SU-DHL-6 (cell line): ENCODE data around the gene CLSTN2.

Experiments
- H2AFZ ChIP-seq: fragments of 200-600 bp; sonication (generic); 2 replicates; pipeline ENCODE4 v1.6.1; 2014; ENCODE audit warnings: low read depth, mild to moderate bottlenecking, moderate library complexity, mixed read lengths, antibody characterized with exemption, low read length; ENCODE audit not compliant: severe bottlenecking
- H3F3A ChIP-seq: fragments of 200-600 bp; shearing (Covaris generic); 2 replicates; pipeline ENCODE4 v1.6.0; 2016; ENCODE audit warnings: antibody characterized with exemption, mild to moderate bottlenecking; ENCODE audit not compliant: insufficient read depth
- H3K27ac ChIP-seq: fragments of 200-600 bp; sonication (generic); 2 replicates; pipeline ENCODE4 v1.5.1; 2016; ENCODE audit warnings: low read depth, mild to moderate bottlenecking, low read length, moderate library complexity, mixed read lengths
- H3K27me3 ChIP-seq: fragments of 200-600 bp; sonication (generic), shearing (Covaris generic); 2 replicates; pipeline ENCODE4 v1.6.0; 2014; ENCODE audit warnings: mild to moderate bottlenecking, low read length
- H3K36me3 ChIP-seq: fragments of 200-600 bp; sonication (generic); 2 replicates; pipeline ENCODE4 v1.6.1; 2014; ENCODE audit warnings: mild to moderate bottlenecking, low read length, mixed read lengths
- H3K4me2 ChIP-seq: fragments of 300-600, 200-600 bp; shearing (Covaris generic), sonication (generic); 2 replicates; pipeline ENCODE4 v1.6.0; 2014; ENCODE audit warnings: low read length, low read depth, mild to moderate bottlenecking; ENCODE audit not compliant: poor library complexity, severe bottlenecking
- H3K4me3 ChIP-seq: fragments of 200-600 bp; sonication (generic); 2 replicates; pipeline ENCODE4 v1.5.1; 2014; ENCODE audit warnings: antibody characterized with exemption, low read length, mild to moderate bottlenecking, mixed read lengths; ENCODE audit not compliant: insufficient read depth, poor library complexity, severe bottlenecking
- H3K79me2 ChIP-seq: fragments of 200-600 bp; sonication (generic); 2 replicates; pipeline ENCODE4 v1.6.1; 2014; ENCODE audit warnings: mild to moderate bottlenecking, low read length, moderate library complexity; ENCODE audit not compliant: insufficient read depth
- H3K9ac ChIP-seq: fragments of 200-600 bp; sonication (generic); 2 replicates; pipeline ENCODE4 v1.7.0; 2014; ENCODE audit warnings: mild to moderate bottlenecking, low read length
- H3K9me2 ChIP-seq: fragments of 200-600 bp; sonication (generic); replicated peaks from 2 replicates; pipeline ENCODE4 v1.6.1; 2014; ENCODE audit warnings: low read length; ENCODE audit not compliant: insufficient read depth
- H3K9me3 ChIP-seq: fragments of 200-600 bp; sonication (generic); 2 replicates; pipeline ENCODE4 v1.6.1; 2014; ENCODE audit warnings: low read length, mixed read lengths; ENCODE audit not compliant: insufficient read depth
- H4K20me1 ChIP-seq: fragments of 200-600 bp; sonication (generic); 2 replicates; pipeline ENCODE4 v1.6.1; 2014; ENCODE audit warnings: low read depth, mild to moderate bottlenecking, antibody characterized with exemption, low read length, moderate library complexity, mixed read lengths
- CTCF ChIP-seq: fragments of 200-600 bp; sonication (generic); IDR thresholded peaks from one replicate; pipeline ENCODE4 v1.5.1; 2017; ENCODE audit warnings: antibody characterized with exemption, mild to moderate bottlenecking, low read length, moderate library complexity; ENCODE audit not compliant: insufficient read depth, poor library complexity, severe bottlenecking
- EZH2phosphoT487 ChIP-seq: fragments of 200-600 bp; sonication (generic), shearing (Covaris generic); conservative IDR thresholded peaks from 2 replicates; pipeline ENCODE4 v1.6.1; 2018; ENCODE audit warnings: mild to moderate bottlenecking, antibody characterized with exemption, low read length, moderate library complexity, mixed read lengths

CLSTN2 gene

GRCh38 chr3:140505213-140505612 lies 570.2 kb downstream of the CLSTN2 start:
- no peak overlapping the region for H3K9ac ChIP-seq
- H3K9me2 ChIP-seq, result no peaks in the 10 kb centered on the region
- H3F3A ChIP-seq, result no peaks in the 10 kb centered on the region
- no peaks in the 10 kb centered on the region; the same call in 1 of the 2 replicates for H3K27me3 ChIP-seq
- no peak overlapping the region for H3K4me3 ChIP-seq
- no peak overlapping the region for H3K27ac ChIP-seq
- TF ChIP-seq EZH2phosphoT487 (no peak), CTCF (no peak)
- H2AFZ ChIP-seq, result no peak overlapping the region
- H3K36me3 ChIP-seq, result no peaks in the 10 kb centered on the region
- no peaks in the 10 kb centered on the region for H4K20me1 ChIP-seq
- H3K79me2 ChIP-seq, result no peaks in the 10 kb centered on the region
- no peak overlapping the region for H3K4me2 ChIP-seq
- H3K9me3 ChIP-seq, result no peaks in the 10 kb centered on the region

- Histone ChIP-seq H3K9ac (no peak overlapping the region), H3K4me3 (no peak overlapping the region), H3K9me2 (no peaks in the 10 kb centered on the region), H3K79me2 (no peaks in the 10 kb centered on the region), H4K20me1 (no peaks in the 10 kb centered on the region), H3K36me3 (no peaks in the 10 kb centered on the region), H3K4me2 (no peak overlapping the region), H3K27me3 (no peaks in the 10 kb centered on the region; the same call in 1 of the 2 replicates), H3F3A (no peaks in the 10 kb centered on the region), H2AFZ (no peak overlapping the region), H3K9me3 (no peaks in the 10 kb centered on the region), H3K27ac (no peak overlapping the region)
- no peak for TF ChIP-seq EZH2phosphoT487
- TF ChIP-seq CTCF, result no peak
Observed at GRCh38 chr3:140505876-140506275, 570.9 kb downstream of the CLSTN2 start.

GRCh38 chr3:140508550-140508949 lies 573.6 kb downstream of the CLSTN2 start:
- no peak for TF ChIP-seq EZH2phosphoT487
- TF ChIP-seq CTCF, result no peak
- Histone ChIP-seq H3K9me2 (no peaks in the 10 kb centered on the region), H3K4me2 (no peak overlapping the region), H4K20me1 (no peaks in the 10 kb centered on the region), H3K79me2 (no peaks in the 10 kb centered on the region), H3F3A (no peaks in the 10 kb centered on the region), H3K9ac (no peak overlapping the region), H3K36me3 (no peaks in the 10 kb centered on the region), H2AFZ (no peak overlapping the region), H3K4me3 (no peak overlapping the region), H3K27ac (no peak overlapping the region), H3K9me3 (no peaks in the 10 kb centered on the region), H3K27me3 (no peaks in the 10 kb centered on the region; the same call in 1 of the 2 replicates)
